HepG2 (cell line): ENCODE data around the gene NOTCH4. TPM values are rescaled to one million over a fixed set of nuclear protein-coding genes. Genes with fewer than 3 reads are reported as not detected.
A peak's percentile ranks its signal among the peaks of the same experiment; 100 is the strongest.

Experiments used
- CC2D1A ChIP-seq: sonication (generic); formaldehyde crosslinking; IDR thresholded peaks from 2 replicates; pipeline ENCODE4 v1.8.1; 2023; ENCODE audit warnings: mild to moderate bottlenecking, missing genetic modification reagents
- CENPT ChIP-seq: sonication (generic); formaldehyde crosslinking; IDR thresholded peaks from 2 replicates; pipeline ENCODE4 v1.8.0; 2022; ENCODE audit warnings: low read depth, mild to moderate bottlenecking, moderate library complexity, missing genetic modification reagents
- HMG20A ChIP-seq: IDR thresholded peaks from 2 replicates; pipeline ENCODE4 v1.6.1; 2016; ENCODE audit warnings: borderline replicate concordance
- KAT7 ChIP-seq: IDR thresholded peaks from 2 replicates; pipeline ENCODE4 v1.6.1; 2018; ENCODE audit warnings: borderline replicate concordance, missing compliant biosample characterization
- KDM3A ChIP-seq: IDR thresholded peaks from 2 replicates; pipeline ENCODE4 v1.6.1; 2018; ENCODE audit warnings: low read depth, missing compliant biosample characterization
- KDM5B ChIP-seq: sonication (generic); formaldehyde crosslinking; IDR thresholded peaks from 2 replicates; pipeline ENCODE4 v1.4.0; 2020; ENCODE audit warnings: missing genetic modification reagents, mild to moderate bottlenecking, borderline replicate concordance
- LCORL ChIP-seq, 2 experiments: fragments of 450-650 bp in 1 of 2; sonication (generic) in 1 of 2; formaldehyde crosslinking in 1 of 2; IDR thresholded peaks; 2 replicates each; pipeline versions ENCODE4 v1.5.0 to v1.6.1; 2017 to 2020; ENCODE audit warnings: antibody characterized with exemption in 1 of 2, missing genetic modification reagents in 1 of 2
- MED8 ChIP-seq: sonication (generic); formaldehyde crosslinking; IDR thresholded peaks from 2 replicates; pipeline ENCODE4 v1.8.1; 2023; ENCODE audit warnings: mild to moderate bottlenecking, missing genetic modification reagents; ENCODE audit not compliant: insufficient replicate concordance
- MXD4 ChIP-seq: IDR thresholded peaks from 2 replicates; pipeline ENCODE4 v1.6.1; 2016; ENCODE audit warnings: mild to moderate bottlenecking, missing biosample characterization, missing genetic modification reagents
- NR2F1 ChIP-seq, 2 experiments: fragments of 450-650 bp in 1 of 2; formaldehyde crosslinking in 1 of 2; IDR thresholded peaks; 2 replicates each; pipeline versions ENCODE4 v1.5.0 to v1.6.1; 2016 to 2020; ENCODE audit warnings: mild to moderate bottlenecking in 1 of 2, missing compliant biosample characterization in 1 of 2, missing genetic modification reagents in 1 of 2, moderate library complexity in 1 of 2
- REST ChIP-seq, 2 experiments: IDR thresholded peaks; 2 replicates each; pipeline ENCODE4 v1.6.1; 2011 to 2012; ENCODE audit warnings: low read length in 2 of 2, borderline replicate concordance in 1 of 2, low read depth in 1 of 2, mild to moderate bottlenecking in 1 of 2, moderate library complexity in 1 of 2
- RFXAP ChIP-seq: sonication (generic); formaldehyde crosslinking; IDR thresholded peaks from 2 replicates; pipeline ENCODE4 v1.4.0; 2020; ENCODE audit warnings: missing genetic modification reagents, borderline replicate concordance
- SAP130 ChIP-seq: IDR thresholded peaks from 2 replicates; pipeline ENCODE4 v1.6.1; 2016; ENCODE audit warnings: low read depth
- ZC3H13 ChIP-seq: sonication (generic); formaldehyde crosslinking; IDR thresholded peaks from 2 replicates; pipeline ENCODE4 v1.8.1; 2023; ENCODE audit warnings: mild to moderate bottlenecking, missing genetic modification reagents, moderate library complexity
- ZFY ChIP-seq: sonication (generic); formaldehyde crosslinking; IDR thresholded peaks from 2 replicates; pipeline ENCODE4 v1.4.0; 2020; ENCODE audit warnings: missing genetic modification reagents
- ZKSCAN8 ChIP-seq: IDR thresholded peaks from 2 replicates; pipeline ENCODE4 v1.6.1; 2016; ENCODE audit warnings: borderline replicate concordance, missing genetic modification reagents, missing compliant biosample characterization
- ZNF292 ChIP-seq: sonication (generic); formaldehyde crosslinking; IDR thresholded peaks from 2 replicates; pipeline ENCODE4 v1.8.1; 2022; ENCODE audit warnings: mild to moderate bottlenecking, low read depth, missing genetic modification reagents, borderline replicate concordance
- ZNF614 ChIP-seq: IDR thresholded peaks from 2 replicates; pipeline ENCODE4 v1.6.1; 2018; ENCODE audit warnings: missing biosample characterization, missing genetic modification reagents, inconsistent platforms, borderline replicate concordance
- ZSCAN12 ChIP-seq: sonication (generic); formaldehyde crosslinking; IDR thresholded peaks from 2 replicates; pipeline ENCODE4 v1.9.0; 2021; ENCODE audit warnings: mild to moderate bottlenecking, missing genetic modification reagents
- ZSCAN25 ChIP-seq: sonication (generic); formaldehyde crosslinking; IDR thresholded peaks from 2 replicates; pipeline ENCODE4 v1.8.0; 2022; ENCODE audit warnings: mild to moderate bottlenecking, missing genetic modification reagents
- polyA plus RNA-seq, 8 experiments: library from polyadenylated mRNA; depleted of rRNA in 3 of 8; stranded (reverse) in 7 of 8; unstranded in 1 of 8; fragments of >200 nt; fragmentation: Illumina TruSeq in 4 of 8; extraction: Trizol in 4 of 8; gene quantifications; 2 replicates each; pipeline versions ENCODE4 v1.2.1 to v1.2.3, GENCODE V29; 2011 to 2016; ENCODE audit warnings: low read depth in 4 of 8, missing spikeins in 1 of 8, mixed read lengths in 1 of 8; ENCODE audit not compliant: insufficient read depth in 1 of 8
- total RNA-seq, 5 experiments: library from RNA; depleted of rRNA; stranded (reverse); fragments of >200 nt; fragmentation: Illumina TruSeq; extraction: Trizol; gene quantifications; 2 replicates each; pipeline ENCODE4 v1.2.3, GENCODE V29; 2016; ENCODE audit warnings: low read depth in 1 of 5
- TF ChIP-seq, protein P1 (sequence below): sonication (generic); formaldehyde crosslinking; IDR thresholded peaks from 2 replicates; pipeline ENCODE4 v1.8.0; 2022; ENCODE audit warnings: mild to moderate bottlenecking, missing genetic modification reagents; ENCODE audit not compliant: insufficient replicate concordance
- TF ChIP-seq, protein P2 (sequence below): sonication (generic); formaldehyde crosslinking; IDR thresholded peaks from 2 replicates; pipeline ENCODE4 v1.8.1; 2022; ENCODE audit warnings: low read depth, mild to moderate bottlenecking, missing genetic modification reagents
- TF ChIP-seq, protein P3 (sequence below): IDR thresholded peaks from 2 replicates; pipeline ENCODE4 v1.6.1; 2016; ENCODE audit warnings: mild to moderate bottlenecking, missing biosample characterization, missing genetic modification reagents

Gene NOTCH4
- total and polyA plus RNA-seq, 2 of the 13 experiments (the other 11 are each of a cell fraction or from before 2014, with no cell fraction given): 0.51 to 0.83 TPM

DNA sequence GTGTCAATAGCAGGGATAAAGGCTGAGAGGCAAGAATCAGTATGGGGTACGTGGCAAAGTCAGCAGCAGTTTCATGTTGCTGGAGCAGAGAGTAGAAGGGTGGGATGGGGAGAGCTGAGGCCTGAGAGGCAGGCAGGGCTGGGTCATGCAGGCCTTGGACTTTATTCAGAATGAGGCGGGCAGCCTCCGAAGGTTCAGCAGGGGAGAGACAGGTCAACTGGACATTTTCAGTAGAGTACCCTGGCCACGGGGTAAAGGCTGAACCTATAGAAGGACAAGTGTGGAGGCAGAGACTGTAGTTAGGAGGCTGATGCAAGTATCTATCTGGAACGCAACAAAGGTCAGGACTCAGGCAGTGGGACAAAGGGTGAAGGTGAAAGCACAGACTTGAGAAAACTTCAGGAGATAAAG, 13.7 kb downstream of the NOTCH4 start (continued):
- TF ChIP-seq REST (IDR thresholded peaks at IDR 0.05; ENCODE audit: borderline replicate concordance in 1 of 2, low read depth in 1 of 2, low read length in 2 of 2) (no peak), ZC3H13 (CRISPR knock-in tag) (no peak), KDM3A (no peak), NR2F1 (CRISPR knock-in tag; IDR thresholded peaks at IDR 0.05) (peak in 1 of 2 experiments; percentile 28; a peak in 1 of 4 replicates), ZSCAN25 (peak; percentile 97), ZKSCAN8 (CRISPR knock-in tag) (no peak), CENPT (CRISPR knock-in tag) (no peak), MXD4 (no peak), KDM5B (no peak), ZNF292 (CRISPR knock-in tag) (peak; percentile 34; the same call in 1 of the 2 replicates), HMG20A (CRISPR knock-in tag) (no peak), MED8 (CRISPR knock-in tag) (no peak), ZFY (CRISPR knock-in tag) (no peak), KAT7 (CRISPR knock-in tag) (no peak), CC2D1A (CRISPR knock-in tag) (no peak), ZSCAN12 (CRISPR knock-in tag) (no peak), SAP130 (CRISPR knock-in tag) (no peak), LCORL (IDR thresholded peaks at IDR 0.05) (no peak), LCORL (CRISPR knock-in tag; IDR thresholded peaks at IDR 0.05) (peak; percentile 21; the same call in 1 of the 2 replicates), RFXAP (CRISPR knock-in tag) (no peak), ZNF614 (no peak)
- TF ChIP-seq, protein P1, sequence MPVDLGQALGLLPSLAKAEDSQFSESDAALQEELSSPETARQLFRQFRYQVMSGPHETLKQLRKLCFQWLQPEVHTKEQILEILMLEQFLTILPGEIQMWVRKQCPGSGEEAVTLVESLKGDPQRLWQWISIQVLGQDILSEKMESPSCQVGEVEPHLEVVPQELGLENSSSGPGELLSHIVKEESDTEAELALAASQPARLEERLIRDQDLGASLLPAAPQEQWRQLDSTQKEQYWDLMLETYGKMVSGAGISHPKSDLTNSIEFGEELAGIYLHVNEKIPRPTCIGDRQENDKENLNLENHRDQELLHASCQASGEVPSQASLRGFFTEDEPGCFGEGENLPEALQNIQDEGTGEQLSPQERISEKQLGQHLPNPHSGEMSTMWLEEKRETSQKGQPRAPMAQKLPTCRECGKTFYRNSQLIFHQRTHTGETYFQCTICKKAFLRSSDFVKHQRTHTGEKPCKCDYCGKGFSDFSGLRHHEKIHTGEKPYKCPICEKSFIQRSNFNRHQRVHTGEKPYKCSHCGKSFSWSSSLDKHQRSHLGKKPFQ (CRISPR knock-in tag): no peak
- TF ChIP-seq, protein P2, sequence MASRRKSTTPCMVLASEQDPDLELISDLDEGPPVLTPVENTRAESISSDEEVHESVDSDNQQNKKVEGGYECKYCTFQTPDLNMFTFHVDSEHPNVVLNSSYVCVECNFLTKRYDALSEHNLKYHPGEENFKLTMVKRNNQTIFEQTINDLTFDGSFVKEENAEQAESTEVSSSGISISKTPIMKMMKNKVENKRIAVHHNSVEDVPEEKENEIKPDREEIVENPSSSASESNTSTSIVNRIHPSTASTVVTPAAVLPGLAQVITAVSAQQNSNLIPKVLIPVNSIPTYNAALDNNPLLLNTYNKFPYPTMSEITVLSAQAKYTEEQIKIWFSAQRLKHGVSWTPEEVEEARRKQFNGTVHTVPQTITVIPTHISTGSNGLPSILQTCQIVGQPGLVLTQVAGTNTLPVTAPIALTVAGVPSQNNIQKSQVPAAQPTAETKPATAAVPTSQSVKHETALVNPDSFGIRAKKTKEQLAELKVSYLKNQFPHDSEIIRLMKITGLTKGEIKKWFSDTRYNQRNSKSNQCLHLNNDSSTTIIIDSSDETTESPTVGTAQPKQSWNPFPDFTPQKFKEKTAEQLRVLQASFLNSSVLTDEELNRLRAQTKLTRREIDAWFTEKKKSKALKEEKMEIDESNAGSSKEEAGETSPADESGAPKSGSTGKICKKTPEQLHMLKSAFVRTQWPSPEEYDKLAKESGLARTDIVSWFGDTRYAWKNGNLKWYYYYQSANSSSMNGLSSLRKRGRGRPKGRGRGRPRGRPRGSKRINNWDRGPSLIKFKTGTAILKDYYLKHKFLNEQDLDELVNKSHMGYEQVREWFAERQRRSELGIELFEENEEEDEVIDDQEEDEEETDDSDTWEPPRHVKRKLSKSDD (CRISPR knock-in tag): no peak
- TF ChIP-seq, protein P3, sequence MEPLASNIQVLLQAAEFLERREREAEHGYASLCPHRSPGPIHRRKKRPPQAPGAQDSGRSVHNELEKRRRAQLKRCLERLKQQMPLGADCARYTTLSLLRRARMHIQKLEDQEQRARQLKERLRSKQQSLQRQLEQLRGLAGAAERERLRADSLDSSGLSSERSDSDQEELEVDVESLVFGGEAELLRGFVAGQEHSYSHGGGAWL: no peak
